H1 (cell line): Measurements from ENCODE around the gene FADS6. TPM values are rescaled to one million over a fixed set of nuclear protein-coding genes. Genes with fewer than 3 reads are reported as not detected.

Experiments used
- CTCF ChIA-PET: fragments of 300-600 bp; sonication (Branson Sonifier 250); formaldehyde crosslinking; loops from one replicate; lab custom pipeline; 2021; ENCODE audit not compliant: partially characterized antibody; lab: Charles Lee
- POLR2A ChIA-PET: fragments of 300-600 bp; sonication (Branson Sonifier 250); formaldehyde crosslinking; loops from one replicate; lab custom pipeline; 2021; ENCODE audit warnings: inconsistent platforms; ENCODE audit not compliant: partially characterized antibody; lab: Charles Lee
- DNase-seq, 2 experiments: peaks; one replicate each; pipeline versions ENCODE4 v3.0.0 to v3.0.0-alpha.2; 2010 to 2022; ENCODE audit warnings: low spot score in 2 of 2, low read depth in 1 of 2, mixed read lengths in 1 of 2
- FAIRE-seq: peaks from 2 replicates; lab custom pipeline; 2011; peaks lifted over from hg19 to GRCh38; lab: Jason Lieb, UNC
- H2AFZ ChIP-seq: 2 replicates; pipeline ENCODE4 v1.8.1; 2012; ENCODE audit warnings: low read length, inconsistent platforms
- H2AK5ac ChIP-seq: 2 replicates; pipeline ENCODE4 v1.6.1; 2013; ENCODE audit warnings: low read depth, low read length
- H2BK120ac ChIP-seq: replicated peaks from 2 replicates; pipeline ENCODE3; 2013; ENCODE audit warnings: low read depth, low read length, inconsistent platforms
- H2BK12ac ChIP-seq: 2 replicates; pipeline ENCODE4 v1.6.1; 2013; ENCODE audit warnings: low read depth, low read length
- H2BK15ac ChIP-seq: 2 replicates; pipeline ENCODE4 v1.6.1; 2013; ENCODE audit warnings: low read length
- H2BK20ac ChIP-seq: 2 replicates; pipeline ENCODE4 v1.6.1; 2013; ENCODE audit warnings: low read length
- H2BK5ac ChIP-seq: 2 replicates; pipeline ENCODE4 v1.6.1; 2013; ENCODE audit warnings: low read depth, low read length
- H3K14ac ChIP-seq: 2 replicates; pipeline ENCODE4 v1.6.1; 2013; ENCODE audit warnings: inconsistent platforms; ENCODE audit not compliant: insufficient read length
- H3K18ac ChIP-seq: 2 replicates; pipeline ENCODE4 v1.6.1; 2013; ENCODE audit warnings: low read length; ENCODE audit errors: extremely low read depth
- H3K23ac ChIP-seq: 2 replicates; pipeline ENCODE4 v1.6.1; 2013; ENCODE audit warnings: inconsistent platforms; ENCODE audit not compliant: insufficient read length
- H3K23me2 ChIP-seq: 2 replicates; pipeline ENCODE4 v1.6.1; 2013; ENCODE audit warnings: low read depth, low read length
- H3K27ac ChIP-seq: 2 replicates; pipeline ENCODE4 v1.6.1; 2011; ENCODE audit warnings: low read depth, low read length, inconsistent platforms
- H3K27me3 ChIP-seq, 4 experiments: replicated peaks in 1 of 4; 1 replicate in 1 of 4; 2 replicates in 3 of 4; pipeline versions ENCODE4 v1.6.1 to v1.8.1; 2011 to 2013; ENCODE audit warnings: low read length in 3 of 4, mild to moderate bottlenecking in 3 of 4, inconsistent platforms in 2 of 4, mixed read lengths in 2 of 4, moderate library complexity in 1 of 4; ENCODE audit not compliant: control insufficient read depth in 3 of 4, insufficient read depth in 3 of 4; ENCODE audit errors: extremely low read depth in 1 of 4
- H3K36me3 ChIP-seq, 4 experiments: 2 replicates each; pipeline versions ENCODE4 v1.6.1 to v1.8.1; 2011 to 2013; ENCODE audit warnings: mild to moderate bottlenecking in 4 of 4, low read length in 3 of 4, moderate library complexity in 2 of 4, control low read depth in 1 of 4, inconsistent platforms in 1 of 4; ENCODE audit not compliant: insufficient read depth in 4 of 4, control insufficient read depth in 2 of 4
- H3K4ac ChIP-seq: replicated peaks from 2 replicates; pipeline ENCODE3; 2013; ENCODE audit warnings: low read length, low read depth, mixed read lengths, inconsistent platforms; ENCODE audit not compliant: insufficient read length
- H3K4me1 ChIP-seq, 4 experiments: replicated peaks in 1 of 4; 1 replicate in 1 of 4; 2 replicates in 3 of 4; pipeline versions ENCODE4 v1.6.1 to v1.8.1; 2011 to 2013; ENCODE audit warnings: low read length in 3 of 4, inconsistent platforms in 2 of 4, mixed read lengths in 1 of 4; ENCODE audit not compliant: insufficient read depth in 4 of 4, control insufficient read depth in 3 of 4
- H3K4me2 ChIP-seq, 2 experiments: 2 replicates each; pipeline versions ENCODE4 v1.6.1 to v1.8.1; 2011 to 2013; ENCODE audit warnings: low read depth in 2 of 2, low read length in 2 of 2, control low read depth in 1 of 2, inconsistent platforms in 1 of 2, mild to moderate bottlenecking in 1 of 2; ENCODE audit not compliant: insufficient read depth in 1 of 2
- H3K4me3 ChIP-seq, 4 experiments: fragments of 200-600, 300-600 bp in 1 of 4; sonication (generic), shearing (Covaris generic), sonication (Bioruptor Twin) in 1 of 4; 2 replicates each; pipeline versions ENCODE4 v1.5.1 to v1.8.1; 2011 to 2016; ENCODE audit warnings: low read length in 4 of 4, low read depth in 3 of 4, control low read depth in 2 of 4, inconsistent platforms in 2 of 4, mild to moderate bottlenecking in 2 of 4, mixed read lengths in 1 of 4, moderate library complexity in 1 of 4; ENCODE audit not compliant: insufficient read depth in 2 of 4; ENCODE audit errors: extremely low read depth in 1 of 4
- H3K56ac ChIP-seq: replicated peaks from 2 replicates; pipeline ENCODE3; 2013; ENCODE audit warnings: low read depth, mild to moderate bottlenecking, mixed read lengths, low read length, inconsistent platforms; ENCODE audit not compliant: insufficient read length
- H3K79me1 ChIP-seq: 2 replicates; pipeline ENCODE4 v1.6.1; 2013; ENCODE audit warnings: low read depth, low read length, control low read depth
- H3K79me2 ChIP-seq, 2 experiments: 2 replicates each; pipeline versions ENCODE4 v1.6.1 to v1.8.1; 2012 to 2013; ENCODE audit warnings: low read length in 2 of 2, mild to moderate bottlenecking in 2 of 2, inconsistent platforms in 1 of 2; ENCODE audit not compliant: insufficient read depth in 2 of 2, control insufficient read depth in 1 of 2
- H3K9ac ChIP-seq, 4 experiments: replicated peaks in 1 of 4; 1 replicate in 1 of 4; 2 replicates in 3 of 4; pipeline versions ENCODE4 v1.6.1 to v1.8.1; 2011 to 2013; ENCODE audit warnings: low read depth in 3 of 4, low read length in 3 of 4, control low read depth in 2 of 4, mild to moderate bottlenecking in 2 of 4, moderate library complexity in 2 of 4, inconsistent platforms in 1 of 4; ENCODE audit errors: extremely low read depth in 1 of 4
- H3K9me3 ChIP-seq, 2 experiments: 2 replicates each; pipeline versions ENCODE4 v1.6.1 to v1.8.1; 2012 to 2013; ENCODE audit warnings: mild to moderate bottlenecking in 2 of 2, moderate library complexity in 2 of 2, control low read depth in 1 of 2, inconsistent platforms in 1 of 2, low read depth in 1 of 2, low read length in 1 of 2, mixed read lengths in 1 of 2; ENCODE audit not compliant: insufficient read depth in 2 of 2
- H4K20me1 ChIP-seq, 2 experiments: replicated peaks in 1 of 2; 2 replicates each; pipeline versions ENCODE3 to v1.8.1; 2011 to 2013; ENCODE audit warnings: inconsistent platforms in 2 of 2, low read length in 2 of 2, mild to moderate bottlenecking in 1 of 2; ENCODE audit not compliant: insufficient read depth in 2 of 2, control insufficient read depth in 1 of 2
- H4K5ac ChIP-seq: 2 replicates; pipeline ENCODE4 v1.6.1; 2013; ENCODE audit warnings: low read length, low read depth, mixed read lengths, inconsistent platforms; ENCODE audit not compliant: insufficient read length
- H4K8ac ChIP-seq: 2 replicates; pipeline ENCODE4 v1.8.0; 2013; ENCODE audit warnings: mild to moderate bottlenecking, moderate library complexity, low read length, inconsistent platforms; ENCODE audit not compliant: insufficient read depth; ENCODE audit errors: extremely low read depth
- H4K91ac ChIP-seq: replicated peaks from 2 replicates; pipeline ENCODE3; 2013; ENCODE audit warnings: low read length, mixed read lengths, inconsistent platforms; ENCODE audit not compliant: insufficient read length
- CHD2 ChIP-seq: IDR thresholded peaks from 2 replicates; pipeline ENCODE4 v1.6.1; 2012; ENCODE audit warnings: low read length, improper control_type of control experiment
- JUND ChIP-seq: IDR thresholded peaks from 2 replicates; pipeline ENCODE4 v1.6.1; 2011; ENCODE audit warnings: mild to moderate bottlenecking, improper control_type of control experiment, low read length
- SAP30 ChIP-seq: fragments of 300-600 bp; sonication (generic); IDR thresholded peaks from 2 replicates; pipeline ENCODE4 v1.7.1; 2012; ENCODE audit warnings: low read length, moderate library complexity, mild to moderate bottlenecking, inconsistent platforms; ENCODE audit not compliant: insufficient read depth, insufficient replicate concordance
- SIX5 ChIP-seq: IDR thresholded peaks from 2 replicates; pipeline ENCODE4 v1.6.1; 2011; ENCODE audit warnings: mild to moderate bottlenecking, low read depth, low read length
- TCF12 ChIP-seq: IDR thresholded peaks from 2 replicates; pipeline ENCODE4 v1.6.1; 2011; ENCODE audit warnings: low read depth, mild to moderate bottlenecking, low read length
- WGBS, 2 experiments: shearing (Covaris generic) in 1 of 2; methylation state at CpG; one replicate each; pipeline versions ENCODE4 v1.1.6 to v1.1.7; 2013 to 2015; ENCODE audit warnings: low lambda C conversion rate in 2 of 2, mixed read lengths in 2 of 2, inconsistent platforms in 1 of 2, low coverage in 1 of 2, missing lambda C conversion rate in 1 of 2; ENCODE audit not compliant: insufficient replicate concordance in 2 of 2, insufficient coverage in 1 of 2, insufficient read length in 1 of 2; ENCODE audit errors: extremely low coverage in 1 of 2, missing lambda C conversion rate in 1 of 2; 5-methylcytosine and 5-hydroxymethylcytosine counted together
- polyA plus RNA-seq, 7 experiments: library from polyadenylated mRNA; depleted of rRNA in 3 of 7; stranded (reverse) in 5 of 7; unstranded in 2 of 7; fragments of >200 nt in 5 of 7; fragments of 200-250 nt in 2 of 7; gene quantifications; 1 replicate in 5 of 7; 2 replicates in 1 of 7; 4 replicates in 1 of 7; pipeline versions ENCODE4 v1.2.1 to v1.2.3, GENCODE V29; 2011 to 2013; ENCODE audit warnings: missing spikeins in 2 of 7, mixed read lengths in 2 of 7
- total RNA-seq: library from RNA; stranded (reverse); fragmentation: NEBNext Ultra II Directional; extraction: Animal tissue kit (Norgen Biotek cat#: 25700); gene quantifications from 2 replicates; pipeline ENCODE4 v1.2.1, GENCODE V29; 2021

The FADS6 gene
- total and polyA plus RNA-seq, 2 of the 8 experiments (the other 6 are each of a cell fraction or from before 2014, with no cell fraction given) = 0.56 to 2.5 TPM

DNA sequence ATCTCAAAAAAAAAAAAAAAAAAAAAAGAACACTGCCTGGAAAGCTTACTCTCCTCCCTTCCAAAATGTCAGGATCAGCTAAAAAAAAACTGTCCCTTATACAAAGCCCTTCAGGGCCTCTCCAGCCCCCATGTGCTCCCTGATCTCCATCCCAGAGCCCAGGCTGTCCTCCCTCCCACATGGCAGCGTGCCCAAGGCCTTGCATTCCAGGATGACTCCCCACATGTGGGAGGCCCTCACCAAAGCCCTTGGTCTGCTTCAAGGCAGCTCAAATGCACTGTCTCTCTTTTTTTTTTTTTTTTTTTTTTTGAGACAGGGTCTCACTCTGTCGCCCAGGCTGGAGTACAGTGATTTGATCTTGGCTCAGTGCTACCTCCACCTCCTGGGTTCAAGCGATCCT lies 22.9 kb downstream of the FADS6 start:
- Histone ChIP-seq H4K20me1 (peaks cover 1 to 4% of the 10 kb centered on the region in 2 experiments), H3K23ac (no peak overlapping the region), H3K4me3 (no peak overlapping the region), H2BK15ac (no peak overlapping the region), H3K4ac (no peak overlapping the region), H3K18ac (no peak overlapping the region), H2AFZ (no peak overlapping the region), H2BK120ac (no peak overlapping the region), H3K4me1 (peaks cover 0 to 11% (median 6%) of the 10 kb centered on the region in 4 experiments; a peak in 6 of 7 replicates), H4K91ac (no peak overlapping the region), H3K79me2 (no peaks in the 10 kb centered on the region; a peak in 1 of 4 replicates), H3K27ac (no peak overlapping the region), H2BK12ac (no peak overlapping the region), H3K23me2 (peaks cover 10% of the 10 kb centered on the region), H3K36me3 (no peaks in the 10 kb centered on the region), H3K79me1 (peaks cover 7% of the 10 kb centered on the region; the same call in 1 of the 2 replicates), H3K9ac (no peak overlapping the region), H3K56ac (no peak overlapping the region), H4K8ac (no peak overlapping the region), H3K27me3 (peaks cover 0 to 3% (median 0%) of the 10 kb centered on the region in 4 experiments; a peak in 2 of 7 replicates), H3K14ac (no peak overlapping the region), H2BK5ac (no peak overlapping the region), H3K4me2 (no peak overlapping the region), H2BK20ac (no peak overlapping the region), H4K5ac (no peak overlapping the region), H3K9me3 (no peaks in the 10 kb centered on the region), H2AK5ac (no peak overlapping the region)
- WGBS, 2 experiments = 83% methylated on average over 2 of the region's 3 CpGs; no CpG with 5 or more reads in 1 of the 2 experiments
- DNase-seq = no peak
- no peak for FAIRE-seq
- ChIA-PET POLR2A (interaction anchor here (1.1 kb wide), 1 partner anchor 121 kb away, joined by 3 read pairs; no protein-coding TSS in a partner anchor), CTCF (interaction anchor here (0.9 to 81.0 kb wide), 5 partner anchors 11 to 134 kb away, joined by 3 to 2981 read pairs (median 4); partner anchors contain the start of genes GRIN2C and NAT9)
- TF ChIP-seq SAP30 (no peak), JUND (no peak), SIX5 (no peak), TCF12 (no peak), CHD2 (no peak)
